Stimulated activated CD4-positive, alpha-beta T cell treated with anti-CD3 and anti-CD28 coated beads, Interleukin-15, amount 100 ng/mL, for 48 hours (primary cell): Measurements from ENCODE around the gene SUGCT.

Experiments used
- DNase-seq, 2 donors: peaks; one replicate each; pipeline ENCODE4 v3.0.0-alpha.2; 2020; ENCODE audit warnings: low read depth in 2 of 2

The SUGCT gene

DNA sequence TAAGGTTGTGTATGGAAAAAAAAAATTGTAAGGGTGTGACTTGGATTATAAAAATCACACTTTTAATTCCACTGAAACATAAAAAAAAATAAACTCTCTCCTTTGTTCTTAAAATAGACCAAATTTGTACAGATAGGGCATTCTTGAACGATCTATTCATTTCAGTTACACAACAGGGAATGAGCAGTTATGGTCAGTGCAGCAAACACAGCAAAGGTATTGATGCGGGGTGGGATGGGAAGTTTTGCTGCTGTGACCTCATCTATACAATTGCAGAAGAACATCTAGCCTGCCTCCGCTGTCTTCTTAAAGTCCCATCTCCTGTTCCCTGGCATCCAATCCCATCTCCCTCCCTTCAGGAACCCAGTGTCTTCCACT, 580.2 kb downstream of the SUGCT start:
- no peak for DNase-seq

DNA sequence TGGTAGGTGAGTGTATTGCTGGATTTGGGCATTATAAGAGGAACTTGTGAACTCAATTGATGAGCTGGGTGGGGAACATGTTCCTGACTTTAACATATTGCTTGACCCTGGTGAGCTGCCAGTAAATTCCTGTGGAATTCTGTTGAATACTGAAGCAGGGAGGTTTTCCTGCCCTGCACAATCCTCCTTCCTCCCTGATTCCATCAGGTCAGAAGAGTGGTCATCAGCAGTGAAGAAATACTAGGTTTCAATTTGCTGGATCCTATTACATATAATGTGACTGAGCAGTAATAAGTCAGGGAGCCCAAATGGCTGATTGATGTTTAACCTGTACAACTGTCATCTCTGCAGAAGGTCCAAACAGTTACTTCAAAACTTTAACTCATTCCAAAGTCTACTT, 581.2 kb downstream of the SUGCT start:
- DNase-seq: no peak

DNA sequence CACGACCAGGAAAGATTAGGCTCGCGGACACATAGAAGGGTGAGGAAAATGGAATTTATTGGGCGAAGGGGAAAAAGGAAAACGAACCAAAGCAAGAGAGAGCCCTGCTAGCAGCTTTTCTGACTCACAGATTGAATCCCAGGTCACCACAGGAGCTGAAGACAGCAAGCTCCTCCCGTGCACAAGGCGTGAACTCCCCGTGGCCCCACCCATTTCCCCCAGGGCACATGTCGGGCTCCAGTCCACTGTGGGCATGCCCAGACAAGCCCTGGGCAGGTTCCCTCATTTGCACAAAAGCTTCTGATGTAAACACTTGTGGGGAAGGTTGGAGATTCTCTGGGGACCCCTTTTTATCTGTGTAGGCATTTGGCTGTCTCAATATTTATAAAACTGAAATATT, 582.4 kb downstream of the SUGCT start:
- DNase-seq: no peak

DNA sequence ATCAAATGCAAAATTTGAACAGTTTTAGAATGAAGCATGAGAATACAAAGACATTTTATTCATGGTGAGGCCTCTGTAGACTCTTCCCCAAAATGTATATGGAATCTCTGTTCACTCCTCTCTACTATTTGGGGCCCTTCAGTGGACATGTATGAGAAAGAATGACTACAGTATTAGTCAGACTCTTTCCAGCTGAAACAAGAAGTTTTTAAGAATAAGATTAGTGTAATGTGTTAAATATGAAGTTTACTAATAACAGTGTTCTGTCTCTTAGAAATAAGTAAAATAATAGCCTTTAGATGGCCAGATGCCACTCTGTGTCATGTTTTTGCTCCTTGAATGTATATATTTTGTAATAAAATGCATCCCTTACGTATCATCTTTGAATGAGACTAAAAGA, 585.6 kb downstream of the SUGCT start:
- DNase-seq: no peak

DNA sequence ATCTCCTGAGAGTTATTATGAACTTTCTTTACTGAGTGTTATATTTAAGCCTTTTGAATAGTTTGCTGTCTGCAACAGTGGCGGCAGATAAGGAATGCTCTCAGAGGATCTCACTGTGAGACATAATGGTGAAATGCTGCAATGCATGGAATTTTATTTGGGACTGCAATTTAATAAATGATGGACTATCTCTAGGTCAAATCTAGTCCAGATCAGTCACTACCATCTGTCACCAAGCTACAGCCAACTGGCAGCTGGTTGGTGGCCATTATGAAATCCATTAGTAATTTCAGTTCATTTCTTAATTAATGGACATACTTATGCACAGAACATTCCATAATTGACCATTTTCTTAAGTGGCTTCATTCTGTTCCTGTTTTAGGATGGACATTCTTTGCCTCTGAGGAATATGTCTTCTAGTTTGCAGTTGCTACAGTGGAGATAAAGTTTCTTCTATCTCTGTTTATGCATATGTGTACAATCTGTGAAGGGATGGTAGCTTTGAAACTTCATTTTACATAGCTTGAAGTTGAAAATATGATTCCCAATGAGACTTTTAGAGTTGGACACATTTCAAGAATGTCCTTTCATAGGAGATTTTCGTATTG, 586.6 kb downstream of the SUGCT start:
- no peak for DNase-seq

DNA sequence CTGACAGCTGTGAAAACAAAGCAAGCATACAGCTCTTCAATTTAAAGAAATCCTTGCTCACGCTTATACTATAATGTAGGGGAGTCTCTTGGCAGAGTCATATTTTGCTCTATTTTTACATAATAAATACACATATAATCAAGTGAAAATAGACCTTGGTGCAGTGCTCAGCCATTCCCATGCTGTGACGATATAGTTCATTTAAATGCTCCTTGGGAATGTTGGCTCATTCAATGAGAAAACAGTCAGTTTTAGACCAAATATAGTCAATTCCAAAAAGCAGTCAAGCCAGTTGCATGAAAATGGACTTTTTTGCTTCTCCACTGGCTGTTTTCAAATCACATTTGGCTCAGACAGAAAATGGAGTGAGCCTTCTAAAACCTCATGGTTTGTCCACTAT, 587.4 kb downstream of the SUGCT start:
- DNase-seq: no peak

DNA sequence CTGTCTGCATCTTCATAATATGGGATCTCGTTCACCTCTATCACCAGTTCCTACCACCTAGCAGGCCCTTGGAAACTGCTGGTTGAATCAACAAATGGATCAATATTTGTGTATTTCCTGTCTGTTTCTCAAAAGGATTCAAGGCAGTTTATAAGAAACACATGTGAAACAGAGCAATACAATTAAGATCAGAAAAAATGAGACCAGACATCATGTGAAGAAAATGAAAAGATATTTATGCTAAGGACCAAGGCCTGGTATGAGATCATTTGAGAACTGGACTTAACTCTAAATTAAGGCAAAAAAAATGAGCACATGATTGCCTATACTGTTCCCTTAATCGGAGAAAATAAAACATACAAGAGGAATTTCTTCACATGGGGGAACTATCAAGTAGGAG, 589.0 kb downstream of the SUGCT start:
- DNase-seq: no peak

DNA sequence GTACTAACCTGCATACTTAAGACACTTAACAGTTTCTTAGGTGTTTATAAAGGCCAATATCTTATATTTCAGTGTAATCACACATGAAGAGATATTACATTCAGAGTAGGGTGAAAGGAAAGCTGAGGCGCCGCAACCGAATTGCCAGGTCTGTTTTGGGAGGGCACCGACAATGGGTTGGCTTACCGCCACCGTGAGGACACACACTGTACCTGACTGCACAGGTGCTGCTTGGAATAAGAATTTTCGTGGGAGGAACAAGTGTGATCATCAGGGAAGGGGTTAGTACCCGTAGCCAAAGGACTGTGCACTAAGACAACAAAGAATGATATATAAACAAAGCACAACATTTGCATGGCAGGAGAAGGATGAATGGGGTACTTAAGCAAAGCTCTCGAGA, 591.8 kb downstream of the SUGCT start:
- DNase-seq: no peak

DNA sequence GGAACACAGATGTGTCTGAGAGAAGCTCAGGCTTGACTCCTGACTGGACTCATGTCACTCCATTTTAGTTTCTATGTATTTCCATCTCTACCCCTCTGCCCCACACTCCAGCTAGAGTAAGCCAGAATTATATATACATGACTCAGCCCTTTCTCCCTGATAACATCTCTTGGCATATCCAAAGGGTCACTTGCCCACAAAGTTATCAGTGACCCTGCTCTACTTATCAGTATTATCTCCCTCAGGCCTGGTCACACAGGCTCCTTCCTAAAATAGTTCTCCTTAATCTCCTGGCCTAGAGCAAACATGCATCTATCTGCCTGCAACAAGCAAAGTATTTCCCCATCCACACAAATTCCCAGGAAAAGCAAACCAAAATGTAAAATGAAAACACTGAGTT, 598.3 kb downstream of the SUGCT start:
- DNase-seq: no peak

DNA sequence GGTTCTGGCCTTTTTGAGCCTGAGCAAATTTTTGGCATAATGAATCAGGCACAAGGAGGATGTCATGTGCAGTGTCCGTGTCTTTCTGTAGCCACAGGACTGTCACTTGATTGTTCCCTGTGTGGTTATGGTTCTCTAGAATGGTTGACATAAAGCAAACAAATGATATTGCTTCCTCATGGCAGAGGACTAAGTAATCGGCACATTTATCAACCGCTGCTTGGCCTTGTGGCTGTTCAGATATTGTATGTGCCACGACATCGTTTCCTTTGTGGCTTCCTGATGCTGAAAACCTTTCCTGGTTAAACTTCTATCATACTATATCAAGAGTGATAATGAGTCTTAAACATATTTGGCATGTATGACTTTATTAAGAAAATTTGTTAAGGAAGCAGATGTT, 598.8 kb downstream of the SUGCT start:
- no peak for DNase-seq

DNA sequence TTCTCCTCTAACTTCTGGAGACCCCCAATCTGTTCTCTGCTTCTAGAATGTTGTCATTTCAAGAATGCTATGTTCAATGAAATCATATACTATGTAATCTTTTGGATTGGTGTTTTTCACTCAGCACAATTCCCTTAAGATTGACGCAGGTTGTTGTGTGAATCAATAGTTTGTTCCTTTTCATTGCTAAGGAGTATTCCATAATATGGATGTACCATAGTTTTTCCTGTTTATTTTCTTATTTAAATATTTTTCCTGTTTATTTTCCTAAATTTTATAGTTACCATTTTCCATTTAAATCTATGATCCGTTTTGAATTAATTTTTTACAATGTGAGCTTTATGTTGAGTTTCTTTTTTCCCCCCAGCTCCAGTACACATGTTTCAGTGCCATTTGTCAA, 604.5 kb downstream of the SUGCT start:
- DNase-seq: no peak

DNA sequence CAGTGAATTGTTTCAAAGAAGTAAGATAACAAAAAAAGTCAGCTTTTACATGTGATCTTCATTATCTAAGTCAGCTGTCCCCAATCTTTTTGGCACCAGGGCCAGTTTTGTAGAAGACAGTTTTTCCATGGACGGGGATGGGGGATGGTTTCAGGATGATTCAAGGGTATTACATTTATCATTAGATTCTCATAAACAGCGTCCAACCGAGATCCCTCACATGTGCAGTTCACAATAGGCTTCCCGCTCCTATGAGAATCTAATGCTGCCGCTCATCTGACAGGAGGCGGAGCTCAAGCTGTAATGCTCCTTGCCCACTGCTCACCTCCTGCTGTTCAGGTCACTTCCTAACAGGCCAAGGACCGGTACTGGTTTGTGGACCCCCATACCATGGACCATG, 607.5 kb downstream of the SUGCT start:
- no peak for DNase-seq

DNA sequence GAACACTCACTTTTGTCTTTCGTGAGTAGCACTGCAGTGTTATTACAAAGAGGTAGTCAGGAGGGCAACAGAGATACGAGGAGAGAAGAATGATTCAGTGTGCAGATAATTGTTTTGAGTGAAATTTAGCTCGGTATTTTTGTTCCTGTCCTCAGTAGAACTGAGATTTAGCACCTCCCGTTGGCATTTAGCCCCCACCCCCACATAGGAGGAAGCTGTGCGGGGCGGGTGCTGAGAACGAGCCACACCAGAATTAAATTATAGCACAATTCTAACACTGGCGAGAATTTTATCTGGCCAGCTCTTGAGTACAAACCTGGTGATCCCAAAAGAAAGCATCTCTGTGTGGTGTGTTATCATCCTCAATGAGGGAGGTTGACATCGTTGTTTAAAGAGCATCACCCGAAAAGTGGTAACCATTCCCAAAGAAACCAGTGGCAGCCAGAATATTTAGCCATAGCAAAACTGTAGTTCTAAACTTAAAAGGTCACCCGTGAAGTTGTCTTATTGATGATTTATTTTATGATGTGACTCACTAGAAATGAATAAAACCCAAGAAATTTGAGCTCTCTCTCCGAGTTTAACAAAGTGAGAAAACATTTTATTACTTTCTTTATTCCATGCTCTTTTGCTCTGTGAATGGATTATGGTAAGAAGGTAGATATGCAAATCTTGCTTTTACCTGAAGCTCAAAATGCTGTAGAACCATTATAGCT, 612.2 kb downstream of the SUGCT start:
- no peak for DNase-seq

DNA sequence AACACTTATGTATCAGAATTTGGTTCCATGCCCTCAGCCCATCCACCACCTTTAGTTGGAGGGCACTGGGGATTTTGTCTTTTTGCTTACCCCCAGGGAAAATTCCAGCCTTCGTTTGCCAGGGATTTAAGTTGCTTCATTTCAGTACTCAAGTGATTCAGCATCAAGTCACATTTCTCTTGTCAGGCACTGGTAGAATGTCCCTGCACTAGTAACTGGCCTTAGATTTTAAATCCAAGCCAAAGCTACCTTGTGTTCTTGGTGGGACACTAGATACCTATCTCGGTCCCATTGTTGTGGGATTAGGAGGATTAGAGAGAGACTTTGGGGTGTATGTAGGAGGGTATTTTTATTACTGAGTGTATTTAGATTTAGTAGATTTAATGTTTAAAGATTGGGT, 613.1 kb downstream of the SUGCT start:
- DNase-seq: no peak

DNA sequence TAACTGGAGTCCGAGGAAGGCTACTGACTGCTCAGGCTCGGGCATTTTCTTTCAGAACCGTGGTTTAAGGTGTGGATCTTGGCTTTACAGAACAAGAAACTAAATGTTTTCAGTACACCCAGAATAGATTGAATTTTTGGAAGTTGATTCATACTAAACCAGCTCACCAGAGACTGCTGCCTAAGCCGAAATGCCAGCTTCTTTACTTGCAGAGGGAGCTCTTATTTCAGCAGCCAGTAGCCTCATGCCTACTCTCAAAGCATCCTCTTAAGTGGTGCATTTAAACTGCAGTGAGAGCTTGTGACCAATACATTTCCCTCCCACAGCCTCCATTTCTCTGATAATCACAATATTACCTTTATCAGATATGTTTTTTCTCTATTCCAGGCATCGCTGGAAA, 615.1 kb downstream of the SUGCT start:
- DNase-seq: no peak

DNA sequence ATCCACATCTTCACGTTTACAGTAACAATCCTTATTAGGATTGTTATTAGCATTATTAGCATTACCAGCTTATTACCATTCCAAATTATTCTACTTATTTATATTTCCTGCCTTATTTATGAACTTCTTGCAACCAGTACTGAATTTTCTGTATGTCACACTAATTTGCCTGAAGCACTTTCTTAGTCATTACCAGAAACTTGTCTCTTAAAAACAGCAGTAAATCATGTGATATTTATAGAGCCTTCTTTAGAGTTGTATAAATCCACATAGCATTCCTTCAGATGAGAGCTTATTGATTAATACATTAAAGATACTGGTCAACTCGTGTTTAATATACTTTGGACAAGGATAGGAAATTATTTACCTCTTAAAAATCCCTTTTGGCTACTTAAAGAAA, 618.6 kb downstream of the SUGCT start:
- no peak for DNase-seq

DNA sequence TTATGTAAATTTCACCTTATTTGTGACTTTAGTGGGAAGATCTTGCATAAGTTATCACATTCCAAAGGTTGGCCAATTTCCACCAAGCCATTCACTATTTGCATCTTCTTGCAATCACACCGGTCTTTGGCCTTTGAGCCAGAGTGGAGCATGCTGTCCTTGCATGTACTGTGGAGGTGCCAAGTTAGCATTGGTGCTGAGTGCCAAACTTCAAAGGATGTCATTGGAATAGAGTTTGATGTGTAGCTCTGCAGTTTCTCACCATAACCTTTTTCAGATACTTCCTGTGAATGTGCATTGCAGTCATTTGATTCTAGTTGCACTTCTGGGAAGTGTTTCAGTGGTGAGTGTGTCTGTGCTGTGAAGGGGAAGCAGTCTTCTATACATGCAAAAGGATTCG, 620.6 kb downstream of the SUGCT start:
- DNase-seq: no peak

DNA sequence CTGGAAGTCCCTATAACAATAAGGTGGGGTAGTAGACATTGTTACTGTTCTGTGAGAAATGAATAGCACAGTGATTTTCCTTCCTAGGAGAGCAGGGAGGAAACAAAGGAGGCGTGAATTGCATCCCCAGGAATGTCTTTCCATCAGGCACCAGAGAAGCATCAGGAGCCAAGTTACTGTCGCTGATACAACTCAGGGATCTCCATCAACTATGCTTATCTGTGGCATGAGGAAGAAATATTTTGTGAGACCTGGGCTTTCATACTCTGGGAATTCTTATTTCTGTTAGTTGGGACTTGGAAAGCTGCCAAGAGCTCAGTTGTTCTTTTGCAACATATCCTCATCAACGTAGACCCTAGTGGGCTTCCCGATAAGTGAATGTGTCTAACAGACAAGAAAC, 622.3 kb downstream of the SUGCT start:
- no peak for DNase-seq

DNA sequence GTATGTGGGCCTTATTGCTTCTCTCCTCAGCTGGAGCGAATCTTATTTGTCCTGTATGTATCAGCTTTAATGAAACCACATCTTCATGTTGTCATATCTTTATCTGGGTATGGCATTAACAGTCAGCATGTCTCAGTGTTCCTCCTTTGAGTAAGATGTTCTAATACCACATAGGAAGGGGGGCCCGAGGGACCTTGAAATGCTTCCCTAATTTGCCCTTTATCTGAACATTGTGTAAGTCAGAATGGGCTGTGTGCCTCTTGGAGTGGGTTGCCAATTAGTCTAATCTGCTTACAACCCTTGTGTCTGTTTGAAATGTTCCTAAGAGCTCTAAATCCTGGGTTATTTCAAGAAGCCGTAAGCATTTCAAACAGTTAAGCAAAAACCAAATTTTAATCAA, 623.8 kb downstream of the SUGCT start:
- no peak for DNase-seq

DNA sequence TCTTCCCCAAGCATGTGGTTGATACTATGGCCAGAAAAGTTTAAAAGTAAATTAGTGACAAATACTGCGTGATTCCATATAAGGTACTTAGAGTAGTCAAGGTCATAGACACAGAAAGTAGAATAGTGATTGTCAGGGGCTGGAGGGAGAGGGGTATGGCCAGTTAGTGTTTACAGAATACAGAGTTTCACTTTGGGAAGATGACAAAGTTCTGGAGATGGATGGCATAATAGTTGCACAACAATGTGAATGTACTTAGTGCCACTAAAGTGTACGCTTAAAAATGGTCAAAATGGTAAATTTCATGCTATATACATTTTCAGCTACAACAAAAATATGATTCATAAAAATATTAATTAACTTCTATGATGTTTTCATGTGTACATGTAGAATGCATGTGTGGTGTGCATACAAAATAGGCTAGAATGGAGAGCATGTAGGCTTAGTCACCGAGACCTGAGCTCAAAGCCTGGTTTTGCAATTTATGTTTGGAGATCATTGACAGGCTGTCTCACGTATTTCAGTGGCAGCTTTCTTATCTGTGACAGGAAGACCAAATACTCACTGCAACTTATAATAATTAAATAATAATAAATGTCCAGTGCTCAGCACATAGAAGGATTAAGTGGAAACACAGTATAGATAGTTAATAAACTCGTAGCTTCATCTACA, 625.6 kb downstream of the SUGCT start:
- no peak for DNase-seq

DNA sequence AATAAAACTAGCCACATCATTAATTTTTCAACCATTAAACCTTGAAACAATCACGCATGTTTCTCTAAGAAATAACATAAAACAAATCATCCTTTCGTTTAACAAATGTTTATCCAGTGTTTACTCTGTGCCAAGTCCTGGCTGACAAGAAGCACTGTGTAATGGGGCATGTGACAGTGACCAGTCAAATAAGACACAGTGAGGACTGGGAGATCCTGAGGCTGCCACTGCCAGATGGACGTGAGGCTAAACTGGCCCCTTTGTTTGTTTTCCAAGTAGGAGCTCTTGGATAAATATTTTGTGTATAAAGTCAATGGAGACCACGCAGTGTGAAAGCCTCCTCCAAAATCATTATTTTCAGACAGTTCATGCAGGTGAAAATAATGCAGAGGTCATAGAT, 626.2 kb downstream of the SUGCT start:
- no peak for DNase-seq

DNA sequence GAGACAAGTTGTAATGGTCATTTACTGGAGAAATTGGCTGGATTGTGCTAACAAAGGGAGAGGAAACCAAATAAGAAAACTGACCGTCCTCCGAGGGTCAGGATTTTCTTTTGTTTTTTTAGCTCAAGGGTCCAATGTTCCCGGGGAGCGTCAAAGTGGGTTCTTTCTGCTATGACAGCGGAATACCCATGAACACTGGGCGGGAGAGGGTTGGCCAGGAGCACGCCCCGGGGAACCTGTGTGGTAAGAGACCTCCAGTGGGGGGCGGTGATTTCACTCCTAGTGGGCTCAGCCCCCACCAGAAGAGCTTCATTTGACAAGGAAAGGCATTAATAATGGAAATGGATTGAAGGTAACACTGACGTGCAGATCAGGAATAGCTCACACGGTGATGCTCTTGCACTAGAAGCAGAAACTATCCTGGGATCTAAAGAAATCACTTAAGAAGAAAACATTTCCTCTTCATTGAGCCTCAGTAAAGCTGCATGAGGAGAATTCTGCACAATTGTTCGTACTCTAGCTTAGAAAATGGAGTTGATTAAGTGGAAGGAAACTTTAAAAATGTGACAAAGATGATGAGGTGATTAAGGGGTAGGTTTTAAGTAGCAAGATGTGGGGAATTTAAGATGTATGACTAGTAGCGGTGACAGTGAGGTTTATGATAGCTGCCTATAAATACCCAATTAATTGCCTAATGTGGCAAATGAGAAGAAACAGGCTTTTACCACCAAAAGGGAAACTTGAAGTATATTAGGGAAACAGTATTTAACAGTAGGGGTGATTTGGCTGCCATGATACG, 627.2 kb downstream of the SUGCT start:
- DNase-seq: no peak
